ENCODE results near the gene EEPD1.

DNA sequence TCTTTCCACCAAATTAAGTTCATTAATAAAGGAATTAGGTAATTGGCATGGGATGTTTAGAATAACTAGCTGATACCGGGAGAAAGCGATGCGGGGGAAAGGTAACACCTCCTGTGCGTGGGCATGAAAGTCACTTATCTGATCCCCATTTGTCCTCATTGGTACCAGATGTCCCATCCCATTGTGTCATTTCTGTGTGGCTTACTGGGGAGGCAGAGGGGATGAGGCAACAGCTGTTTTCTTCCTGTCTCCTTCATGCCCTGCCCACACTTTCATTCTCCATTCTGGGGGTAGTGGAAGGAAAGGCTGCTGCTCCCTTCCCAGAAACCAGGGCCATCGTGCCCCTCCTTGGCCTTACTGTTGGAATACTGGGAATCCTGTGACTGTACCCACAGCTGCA, 27.1 kb downstream of the EEPD1 start:
- TF ChIP-seq, protein P1, sequence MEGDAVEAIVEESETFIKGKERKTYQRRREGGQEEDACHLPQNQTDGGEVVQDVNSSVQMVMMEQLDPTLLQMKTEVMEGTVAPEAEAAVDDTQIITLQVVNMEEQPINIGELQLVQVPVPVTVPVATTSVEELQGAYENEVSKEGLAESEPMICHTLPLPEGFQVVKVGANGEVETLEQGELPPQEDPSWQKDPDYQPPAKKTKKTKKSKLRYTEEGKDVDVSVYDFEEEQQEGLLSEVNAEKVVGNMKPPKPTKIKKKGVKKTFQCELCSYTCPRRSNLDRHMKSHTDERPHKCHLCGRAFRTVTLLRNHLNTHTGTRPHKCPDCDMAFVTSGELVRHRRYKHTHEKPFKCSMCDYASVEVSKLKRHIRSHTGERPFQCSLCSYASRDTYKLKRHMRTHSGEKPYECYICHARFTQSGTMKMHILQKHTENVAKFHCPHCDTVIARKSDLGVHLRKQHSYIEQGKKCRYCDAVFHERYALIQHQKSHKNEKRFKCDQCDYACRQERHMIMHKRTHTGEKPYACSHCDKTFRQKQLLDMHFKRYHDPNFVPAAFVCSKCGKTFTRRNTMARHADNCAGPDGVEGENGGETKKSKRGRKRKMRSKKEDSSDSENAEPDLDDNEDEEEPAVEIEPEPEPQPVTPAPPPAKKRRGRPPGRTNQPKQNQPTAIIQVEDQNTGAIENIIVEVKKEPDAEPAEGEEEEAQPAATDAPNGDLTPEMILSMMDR (IDR thresholded peaks at IDR 0.05), result no peak
- TF ChIP-seq EZH2 (IDR thresholded peaks at IDR 0.05), result no peak

Data from neural progenitor cell (in vitro differentiated cells).